GM18858 (cell line): ENCODE measurements around the gene SRA1.

Source experiments
- ATAC-seq: cut with Tn5 transposase; IDR thresholded peaks from one replicate; pipeline ENCODE4 v1.9.1; 2021; ENCODE audit not compliant: unreplicated experiment

SRA1 gene

GRCh38 chr5:140571105-140571504 is 13.8 kb upstream of the SRA1 start:
- no peak for ATAC-seq

DNA sequence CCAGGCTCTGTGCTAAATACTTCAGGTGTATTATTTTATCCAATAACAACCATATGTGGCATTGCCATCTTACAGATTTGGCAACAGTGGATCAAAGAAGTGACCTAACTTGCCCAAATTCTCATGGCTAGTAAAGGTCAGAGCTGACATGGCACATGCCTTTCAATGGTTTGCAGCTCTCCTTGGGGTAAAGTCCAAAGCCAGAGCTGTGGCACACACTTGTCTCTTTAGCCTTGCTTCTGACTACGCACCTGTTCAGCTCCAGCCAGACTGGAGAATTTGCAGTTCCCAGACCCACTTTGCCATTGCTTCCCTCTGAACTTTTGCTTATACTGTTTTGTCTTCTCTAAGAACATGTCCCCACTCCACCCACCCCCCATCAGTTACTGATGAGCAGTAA is 13.2 kb upstream of the SRA1 start:
- no peak for ATAC-seq

DNA sequence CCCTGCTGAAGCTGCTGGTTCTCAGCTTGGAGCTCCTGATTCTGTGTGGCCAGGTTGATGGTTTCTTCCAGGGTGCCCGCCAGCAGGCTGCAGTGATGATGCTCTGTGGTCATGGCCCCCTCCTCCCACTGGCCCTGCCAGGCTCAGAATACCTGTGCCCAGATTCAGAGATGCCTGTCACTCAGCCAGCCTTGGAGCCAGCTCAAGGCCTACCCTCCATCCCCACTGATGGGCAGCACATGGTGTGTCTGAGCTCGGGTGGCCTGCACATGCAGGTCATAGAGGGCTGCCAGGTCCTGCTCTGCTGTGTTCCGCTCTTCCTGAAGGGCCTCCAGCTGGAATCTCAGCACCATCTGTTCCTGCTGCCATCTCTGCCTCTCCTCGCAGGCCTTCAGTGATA is 12.8 kb upstream of the SRA1 start:
- no peak for ATAC-seq

DNA sequence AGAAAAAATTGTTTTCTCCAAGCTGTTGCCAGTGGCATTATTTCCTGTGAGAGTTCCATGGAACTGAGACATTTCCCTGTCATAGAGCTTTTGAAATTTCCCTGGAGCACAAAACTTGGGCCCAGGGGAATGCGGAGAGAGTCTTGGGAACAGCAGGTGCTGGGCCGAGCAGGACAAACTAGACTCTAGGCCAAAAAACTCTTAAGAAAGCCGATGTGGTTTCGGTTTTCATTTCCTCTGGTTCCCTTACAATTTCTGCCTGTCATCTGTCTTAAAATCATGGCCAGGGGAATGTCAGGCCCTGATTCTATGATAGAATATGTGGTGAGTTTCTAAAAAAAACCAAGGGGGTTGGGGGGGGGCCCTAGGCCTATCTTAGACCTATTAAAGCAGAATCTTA is 11.9 kb upstream of the SRA1 start:
- no peak for ATAC-seq

- no peak for ATAC-seq
Observed at GRCh38 chr5:140568443-140569063, 11.3 kb upstream of the SRA1 start.

- ATAC-seq = no peak
Observed at GRCh38 chr5:140567871-140568270, 10.6 kb upstream of the SRA1 start.

DNA sequence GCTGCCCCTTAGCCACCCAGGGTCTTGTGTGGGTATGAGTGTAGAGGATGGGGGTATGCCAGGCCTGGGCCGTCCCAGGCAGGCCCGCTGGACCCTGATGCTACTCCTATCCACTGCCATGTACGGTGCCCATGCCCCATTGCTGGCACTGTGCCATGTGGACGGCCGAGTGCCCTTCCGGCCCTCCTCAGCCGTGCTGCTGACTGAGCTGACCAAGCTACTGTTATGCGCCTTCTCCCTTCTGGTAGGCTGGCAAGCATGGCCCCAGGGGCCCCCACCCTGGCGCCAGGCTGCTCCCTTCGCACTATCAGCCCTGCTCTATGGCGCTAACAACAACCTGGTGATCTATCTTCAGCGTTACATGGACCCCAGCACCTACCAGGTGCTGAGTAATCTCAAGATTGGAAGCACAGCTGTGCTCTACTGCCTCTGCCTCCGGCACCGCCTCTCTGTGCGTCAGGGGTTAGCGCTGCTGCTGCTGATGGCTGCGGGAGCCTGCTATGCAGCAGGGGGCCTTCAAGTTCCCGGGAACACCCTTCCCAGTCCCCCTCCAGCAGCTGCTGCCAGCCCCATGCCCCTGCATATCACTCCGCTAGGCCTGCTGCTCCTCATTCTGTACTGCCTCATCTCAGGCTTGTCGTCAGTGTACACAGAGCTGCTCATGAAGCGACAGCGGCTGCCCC is 10.0 kb upstream of the SRA1 start:
- ATAC-seq = no peak

DNA sequence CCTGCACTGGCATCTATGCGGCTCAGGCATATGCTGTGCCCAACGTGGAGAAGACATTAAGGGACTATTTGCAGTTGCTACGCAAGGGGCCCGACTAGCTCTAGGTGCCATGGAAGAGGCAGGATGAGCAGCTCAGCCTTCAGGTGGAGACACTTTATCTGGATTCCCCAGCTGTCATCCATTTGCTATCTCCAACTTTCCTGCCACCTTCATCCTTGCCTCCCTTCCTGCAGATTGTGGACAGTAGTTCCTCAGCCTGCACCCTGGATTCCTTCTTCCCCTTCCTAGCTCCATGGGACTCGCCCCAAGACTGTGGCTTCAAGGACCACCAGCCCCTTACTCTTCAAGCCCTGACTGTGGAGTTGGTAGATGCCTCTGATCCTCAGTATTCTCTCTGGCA is 9.4 kb upstream of the SRA1 start:
- no peak for ATAC-seq

GRCh38 chr5:140565780-140566095 is 8.5 kb upstream of the SRA1 start:
- no peak for ATAC-seq

DNA sequence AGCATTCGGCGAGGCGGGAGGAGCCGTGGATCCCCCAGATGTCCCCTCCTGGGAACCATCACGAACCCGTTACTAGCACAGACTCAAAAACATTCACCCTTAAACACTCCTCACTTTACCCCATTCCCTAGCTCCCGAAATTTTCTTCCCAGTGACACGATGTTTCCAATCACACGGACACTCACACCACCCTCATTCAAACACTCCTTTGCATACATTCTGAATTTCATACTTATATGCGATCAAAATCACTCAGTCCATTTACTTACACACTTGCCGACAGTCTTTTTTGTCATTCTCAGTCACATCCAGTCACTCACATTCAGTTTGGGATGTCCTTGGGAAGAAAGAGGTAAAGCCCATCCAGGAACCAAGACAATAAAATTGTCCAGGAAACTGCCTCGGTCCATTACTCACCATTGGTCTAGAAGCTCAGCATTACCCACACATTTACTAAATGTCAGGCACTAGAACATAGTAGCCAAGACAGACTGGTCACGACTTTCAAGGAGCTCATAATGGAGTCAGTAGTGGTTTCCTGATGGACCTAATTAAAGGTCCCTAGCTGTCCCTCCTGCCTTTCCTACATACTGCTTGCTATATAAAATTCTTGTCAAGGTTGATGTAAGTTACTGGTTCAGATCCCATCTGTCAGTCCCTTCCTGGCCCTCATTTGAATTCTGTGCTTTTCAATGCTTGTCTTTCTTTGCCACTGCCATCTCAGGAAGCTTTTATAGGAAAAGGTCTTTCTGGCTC is 7.9 kb upstream of the SRA1 start:
- ATAC-seq = no peak

GRCh38 chr5:140564196-140565023 is 7.1 kb upstream of the SRA1 start, which contains the start of the genes APBB3 and SLC35A4:
APBB3 (minus strand) TSS chr5:140564598; CDS start chr5:140564245, 353 bp downstream.
SLC35A4 (plus strand) TSS chr5:140564828; CDS start chr5:140567170, 2,342 bp downstream.
- ATAC-seq = peak; percentile 84

DNA sequence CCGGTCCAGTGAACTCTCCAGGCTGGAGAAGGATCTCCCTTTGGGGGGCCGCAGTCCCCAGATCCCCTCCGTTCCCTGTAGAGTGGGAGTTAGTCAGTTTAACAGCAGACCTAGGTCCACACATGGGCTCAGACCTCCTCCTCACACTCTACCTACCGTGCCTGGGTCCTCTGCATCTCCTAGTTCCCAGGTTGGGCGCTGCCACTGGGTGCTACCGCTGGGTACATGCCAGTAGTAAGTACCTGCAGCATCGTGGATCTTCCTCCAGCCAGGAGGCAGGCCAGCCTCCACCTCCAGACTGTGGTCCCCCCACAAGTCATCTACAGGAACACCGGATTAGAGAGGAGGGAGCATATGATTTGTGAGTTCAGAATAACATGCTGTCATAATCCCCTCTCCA is 6.3 kb upstream of the SRA1 start:
- no peak for ATAC-seq

DNA sequence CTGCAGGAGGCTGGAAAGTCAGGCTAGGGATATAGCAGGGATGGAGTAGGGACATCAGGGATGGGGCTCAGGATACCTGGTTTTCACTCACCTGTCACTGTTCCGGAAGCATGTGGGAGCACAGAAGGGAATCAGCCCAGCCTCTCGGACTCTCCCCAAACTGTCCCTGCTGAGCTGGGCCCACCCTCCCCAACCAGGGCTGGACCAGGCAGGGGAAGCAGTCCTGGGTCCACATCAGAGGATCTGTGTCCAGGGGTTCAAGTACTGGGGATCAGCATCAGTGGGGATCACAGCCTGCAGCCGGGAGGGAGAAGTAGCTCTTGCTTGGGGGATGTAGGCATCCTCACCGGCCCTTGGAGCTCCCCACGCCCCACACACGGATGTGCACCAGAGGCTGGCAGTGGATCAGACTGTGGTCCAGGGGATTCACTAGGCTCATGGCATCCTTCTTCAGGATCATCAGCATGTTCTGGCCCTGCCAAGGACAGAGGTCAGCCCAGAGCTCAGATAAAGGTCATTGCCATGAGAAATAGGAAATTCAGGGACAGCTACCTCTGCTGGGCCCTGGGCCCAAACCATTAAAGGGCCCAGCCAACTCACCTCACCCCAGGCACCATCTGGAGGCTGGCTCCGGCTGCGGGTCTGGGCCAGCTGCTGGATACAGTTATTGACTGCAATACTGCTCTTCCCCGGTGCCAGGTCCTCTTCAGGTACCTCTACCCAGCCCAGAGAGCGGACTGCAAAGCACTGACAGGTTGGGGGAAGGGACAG is 4.7 kb upstream of the SRA1 start:
- ATAC-seq = no peak

- no peak for ATAC-seq
Observed at GRCh38 chr5:140560227-140560626, 3.0 kb upstream of the SRA1 start.

DNA sequence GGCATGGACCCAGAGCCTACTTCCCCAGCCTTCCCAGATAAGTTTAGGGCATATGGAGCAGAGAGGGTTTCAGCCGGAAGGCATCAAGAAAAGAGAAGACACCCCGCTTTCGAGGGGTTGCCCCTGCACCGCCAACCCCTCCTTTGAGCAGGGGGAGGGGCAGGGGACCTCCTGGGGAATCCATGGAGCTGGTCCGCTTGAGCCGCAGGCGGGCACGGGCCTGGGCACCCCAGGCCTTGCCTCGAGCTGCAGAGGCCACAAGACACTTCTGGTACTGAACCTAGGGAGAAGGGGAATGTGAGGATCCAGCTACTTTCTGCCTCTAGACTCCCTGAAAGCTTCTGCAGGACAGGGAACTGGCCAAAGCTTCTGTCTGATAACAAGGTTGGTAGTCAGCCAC is 1.3 kb upstream of the SRA1 start:
- ATAC-seq = no peak

DNA sequence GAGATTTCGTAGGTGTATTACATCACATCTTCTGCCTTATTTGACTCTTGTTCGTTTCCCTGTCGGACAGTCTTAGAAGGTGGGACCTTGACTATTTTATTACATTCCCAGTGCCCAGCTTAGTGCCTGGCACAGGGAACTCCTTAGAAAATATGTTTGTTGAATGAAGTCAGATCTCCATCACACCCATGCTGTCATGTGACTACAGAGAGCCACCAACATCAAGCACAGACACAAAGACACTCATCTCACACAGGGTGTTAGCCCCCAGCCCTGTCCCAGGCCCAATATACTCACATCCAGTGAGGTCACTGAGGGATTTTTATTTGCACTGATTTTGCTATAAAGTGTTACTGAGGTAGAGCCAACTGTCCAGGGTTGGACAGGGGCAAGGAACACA is 692 bp upstream of the SRA1 start:
- ATAC-seq = no peak

DNA sequence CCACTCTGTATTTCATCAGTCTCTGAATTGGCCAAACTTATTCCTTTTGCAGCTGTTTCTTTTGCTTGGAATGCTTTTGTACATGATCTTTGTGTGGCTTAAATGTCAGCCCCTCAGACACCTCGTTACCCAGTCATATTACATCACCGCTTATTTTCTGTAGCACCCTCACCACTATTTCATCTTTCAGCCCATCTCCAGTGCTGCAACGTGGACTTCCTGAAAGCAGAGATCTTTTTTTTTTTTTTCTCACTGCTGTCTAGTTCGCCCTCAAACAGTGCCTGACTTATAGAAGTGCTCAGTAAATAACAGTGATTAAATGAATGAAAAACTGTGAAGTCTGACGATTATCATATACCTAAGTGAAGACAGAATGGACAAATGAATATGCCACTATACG is 835 bp downstream of the SRA1 start:
- ATAC-seq = no peak

DNA sequence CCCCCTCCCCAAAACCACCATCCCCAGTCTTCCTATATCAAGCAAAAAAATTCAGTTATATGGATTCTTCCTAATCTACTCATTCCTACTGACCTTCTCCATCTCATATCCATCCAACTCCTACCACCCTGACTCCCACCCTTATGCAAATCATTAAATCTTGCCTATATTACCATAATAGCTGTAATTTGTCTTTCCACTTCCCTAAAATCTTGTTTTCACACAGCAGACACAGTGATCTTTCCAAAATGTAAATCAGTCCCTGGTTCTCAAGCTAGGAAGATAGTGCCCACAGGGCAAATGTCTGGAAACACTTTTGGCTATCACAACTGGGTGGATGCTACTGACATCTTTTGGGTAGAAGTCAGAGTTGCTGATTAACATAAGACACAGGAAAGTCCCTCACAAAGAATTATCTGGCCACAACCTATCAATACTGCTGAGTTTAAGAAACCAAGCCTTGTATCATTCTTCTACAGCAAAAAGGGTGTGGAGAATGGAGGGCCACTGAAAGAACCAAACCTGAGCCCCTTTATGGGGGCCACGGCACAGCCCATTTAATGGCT is 1.4 kb downstream of the SRA1 start:
- no peak for ATAC-seq

DNA sequence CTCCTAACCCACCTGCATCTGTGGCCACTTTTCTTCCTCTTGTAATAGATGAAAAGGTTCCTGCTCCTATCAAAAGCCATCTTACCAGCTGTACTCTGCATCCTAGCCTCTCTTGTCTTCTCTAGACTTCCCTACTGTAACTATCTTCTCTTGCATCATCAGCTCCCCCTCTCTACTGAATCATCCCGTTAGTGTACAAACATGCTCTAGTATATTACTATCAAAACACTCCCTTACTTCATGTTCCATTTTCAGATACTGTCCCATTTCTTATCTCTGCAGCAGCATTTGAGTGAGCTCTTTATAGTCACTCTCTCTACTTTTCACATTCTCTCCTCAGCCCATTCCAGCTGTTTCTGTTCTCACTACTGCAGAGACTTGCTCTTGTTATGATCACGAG is 2.8 kb downstream of the SRA1 start:
- ATAC-seq = no peak

- ATAC-seq = no peak
Observed at GRCh38 chr5:140553657-140554056, 3.6 kb downstream of the SRA1 start.
